Activated CD8-positive, alpha-beta memory T cell treated with anti-CD3 and anti-CD28 coated beads for 4 hours (primary cell): ENCODE data around the gene APOBEC3C.
"Not testable (repeated sequence)": the region's sequence is repeated elsewhere in the genome, so short reads cannot be mapped to it uniquely, and the experiment has no call there.

Experiments
- DNase-seq, 2 donors: peaks; one replicate each; pipeline ENCODE4 v3.0.0-alpha.2; 2020; ENCODE audit warnings: low read depth in 2 of 2

The APOBEC3C gene

DNA sequence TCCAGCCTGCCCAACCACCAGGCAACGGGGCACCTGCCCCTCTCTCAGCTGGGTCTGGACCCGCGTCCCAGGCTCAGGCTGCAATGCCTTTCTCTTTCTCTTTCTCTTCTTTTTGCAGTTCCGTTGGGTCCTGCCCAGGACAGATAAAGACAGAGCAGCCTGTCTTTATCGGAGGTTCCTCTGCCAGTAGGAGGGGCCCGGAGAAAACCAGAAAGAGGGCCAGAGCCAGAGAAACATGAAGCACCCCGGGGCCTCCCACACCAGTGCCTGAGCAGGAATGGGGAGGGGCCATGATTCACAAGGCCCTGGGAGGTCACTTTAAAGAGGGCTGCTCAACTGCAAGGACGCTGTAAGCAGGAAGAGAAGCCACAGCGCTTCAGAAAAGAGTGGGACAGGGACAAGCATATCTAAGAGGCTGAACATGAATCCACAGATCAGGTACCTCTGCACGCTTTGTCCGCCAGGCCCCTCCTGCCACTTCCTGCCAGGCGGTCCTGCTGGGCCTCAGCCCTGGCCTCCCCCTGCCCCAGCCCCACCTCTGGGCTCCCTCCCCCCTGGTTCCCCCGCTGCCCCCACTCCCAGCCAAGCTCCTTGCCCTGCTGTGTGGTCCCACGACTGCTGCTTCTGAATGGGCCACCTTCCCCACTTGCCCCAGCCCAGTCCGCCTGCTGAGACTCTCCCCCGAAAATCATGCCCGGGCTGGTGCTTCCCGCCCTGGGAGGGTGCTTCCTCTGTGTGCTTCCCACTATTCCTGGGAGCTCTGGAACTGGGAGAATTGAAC is at the start of gene APOBEC3C:
Gene APOBEC3C, plus strand, starts transcription at position 316 of the 781 bp plus-strand sequence. Its CDS starts 106 bp downstream, at position 422.
- peak; percentile 67 to 70 for DNase-seq

DNA sequence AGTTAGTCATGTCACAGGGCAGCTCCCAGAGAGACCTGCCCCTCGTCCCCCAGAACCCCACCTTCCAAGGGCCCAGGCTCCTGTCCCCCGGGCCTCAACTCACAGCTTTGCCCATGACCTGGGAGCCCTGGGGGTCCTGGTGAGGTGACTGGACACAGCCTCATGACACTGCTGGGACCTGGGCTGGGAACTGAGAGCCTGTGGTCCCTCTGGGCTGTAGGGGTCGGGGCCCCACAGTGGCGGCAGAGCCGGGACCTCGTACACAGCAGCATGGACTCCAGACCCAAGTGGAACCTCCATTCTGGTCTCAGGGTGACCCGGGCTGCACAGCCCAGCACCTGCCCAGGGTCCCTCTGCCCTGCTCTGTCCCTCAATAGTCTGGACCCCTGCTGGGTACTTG is 49.8 kb upstream of the APOBEC3C start:
- no peak for DNase-seq

DNA sequence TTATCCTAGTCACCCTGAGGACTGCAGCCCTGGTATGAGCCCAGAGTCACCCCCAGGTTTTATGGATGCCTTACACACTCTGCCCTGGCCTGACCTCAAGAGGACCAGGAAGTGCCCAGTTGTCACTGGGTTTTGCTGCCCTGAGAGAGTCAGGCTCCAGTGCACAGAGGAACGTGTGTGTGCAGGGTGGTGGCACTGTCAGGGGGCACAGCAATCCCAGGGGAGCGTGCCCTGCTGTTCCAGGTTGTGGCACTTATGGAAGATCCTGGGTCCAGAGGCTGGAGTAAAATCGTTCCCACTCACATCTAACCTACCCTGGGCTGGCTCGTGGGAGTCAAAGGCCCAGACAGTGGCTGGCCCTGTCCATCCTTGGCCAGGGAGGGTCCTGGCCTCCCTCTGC is 49.1 kb upstream of the APOBEC3C start:
- no peak for DNase-seq

DNA sequence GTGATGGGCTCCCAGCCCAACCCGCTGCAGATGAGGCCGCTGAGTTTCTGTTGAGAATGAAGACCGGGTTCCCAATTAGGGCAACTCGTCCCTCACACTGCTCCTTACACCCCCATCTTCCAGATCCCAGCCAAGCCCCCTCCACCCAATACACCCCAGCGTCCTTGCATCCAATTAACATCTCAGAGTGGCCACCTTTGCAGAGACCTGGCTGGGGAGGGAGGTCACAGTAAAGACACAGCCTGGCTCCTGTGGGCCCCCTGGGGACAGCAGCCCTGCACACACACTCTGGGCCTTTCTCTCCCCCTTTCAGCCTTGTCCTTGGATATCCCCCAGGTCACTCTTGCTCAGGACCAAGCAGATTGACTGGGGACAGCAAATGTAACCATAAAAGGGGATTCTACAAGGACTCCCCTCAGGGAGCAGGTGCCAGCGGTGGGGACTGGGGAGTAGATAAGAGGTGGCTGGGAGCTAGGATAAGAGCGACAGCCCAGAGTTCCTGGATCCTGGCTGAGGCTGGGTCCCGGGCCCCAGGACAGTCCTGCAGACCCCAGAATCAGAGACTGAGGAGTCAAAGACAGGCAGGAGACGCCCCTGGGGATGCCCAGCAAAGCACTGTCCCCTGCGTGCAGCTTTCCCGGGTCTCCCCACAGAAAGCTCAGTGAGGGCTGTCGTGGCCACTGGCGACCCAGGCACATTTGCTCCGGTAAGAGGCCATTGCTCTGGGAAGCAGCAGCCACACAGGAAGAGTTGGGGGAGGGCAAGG is 48.3 kb upstream of the APOBEC3C start:
- no peak for DNase-seq

DNA sequence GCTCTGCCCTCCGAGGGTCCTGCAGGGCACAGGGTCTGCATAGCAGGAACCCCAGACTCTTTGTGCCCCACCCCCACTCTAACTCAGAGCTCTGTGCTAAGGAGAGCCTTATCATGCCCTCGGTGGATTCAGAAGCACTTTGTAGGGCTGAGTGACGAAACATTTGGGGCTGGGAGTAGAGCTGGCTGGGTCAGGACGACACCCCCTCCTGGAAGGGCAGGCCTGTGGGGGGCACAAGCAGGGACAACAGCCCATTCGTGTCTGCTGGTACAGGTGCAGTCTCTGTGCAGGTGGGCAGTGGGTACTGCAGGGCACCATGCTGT is 47.7 kb upstream of the APOBEC3C start:
- DNase-seq = no peak

DNA sequence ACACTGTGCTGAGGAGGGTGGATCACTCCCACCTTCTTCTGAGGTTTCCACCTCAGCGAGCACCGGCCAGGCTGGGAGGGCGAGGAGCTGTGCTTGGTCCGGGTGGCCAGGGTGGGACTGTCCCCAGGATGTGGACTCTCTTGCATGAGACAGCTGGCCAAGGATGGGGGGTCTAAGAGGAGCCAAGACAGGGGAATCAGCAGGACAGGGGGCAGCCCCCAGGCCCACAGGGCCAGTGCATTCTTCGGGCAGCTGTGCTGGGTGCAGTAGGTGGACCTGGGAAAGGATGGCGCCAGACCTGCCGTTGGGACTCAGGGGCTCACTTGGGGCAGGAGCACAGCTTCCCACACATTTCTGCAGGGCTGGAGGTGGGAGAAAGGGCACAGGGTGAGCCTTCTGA is 47.1 kb upstream of the APOBEC3C start:
- DNase-seq = no peak

DNA sequence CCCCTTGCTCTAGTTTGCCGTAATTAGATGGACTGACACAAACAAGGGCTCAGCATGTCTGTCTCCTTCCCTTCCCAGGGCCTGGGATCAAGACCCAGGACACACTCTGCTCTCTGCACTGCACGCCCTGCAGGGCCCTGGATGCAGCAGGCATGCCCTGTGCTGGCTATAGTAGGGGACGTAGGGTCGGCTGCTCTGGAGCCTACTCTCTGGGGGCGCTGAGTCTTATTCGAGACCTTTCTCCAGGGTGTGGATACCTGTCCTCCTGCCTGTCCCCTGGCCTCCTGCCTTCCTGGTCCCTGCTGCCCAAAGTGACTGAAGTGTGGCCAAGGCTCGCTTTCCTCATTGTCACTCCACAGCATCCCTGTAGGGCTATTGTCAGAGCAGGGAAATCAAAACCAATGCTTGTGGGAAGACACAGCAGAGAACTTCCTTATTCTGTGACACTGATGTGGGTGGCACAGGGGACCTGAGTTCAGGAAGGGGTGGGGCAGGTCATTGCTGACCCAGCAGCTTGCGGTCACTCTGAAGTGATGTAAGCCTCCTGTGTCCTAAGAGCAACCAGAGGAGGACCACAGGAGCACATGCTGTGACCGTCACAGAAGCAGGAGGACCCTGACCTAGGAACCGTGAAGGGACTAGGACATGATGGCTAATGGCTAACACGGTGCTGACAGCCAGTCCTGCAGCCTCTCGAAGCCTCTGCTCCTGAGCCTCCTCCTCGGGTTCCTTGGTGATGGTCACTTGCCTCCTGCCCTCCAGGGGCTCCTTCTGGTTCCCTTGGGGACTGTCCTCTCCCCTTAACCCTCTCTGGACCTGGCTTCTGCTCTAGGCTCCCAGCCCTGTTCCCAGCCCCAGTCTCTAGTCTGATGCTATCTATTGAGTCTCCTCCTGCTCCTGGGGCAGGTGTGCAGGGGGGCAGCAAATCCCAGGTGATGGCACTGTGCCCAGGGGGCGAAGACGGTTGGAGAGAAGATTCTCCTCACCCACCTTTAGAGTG is 46.3 kb upstream of the APOBEC3C start:
- DNase-seq = no peak

DNA sequence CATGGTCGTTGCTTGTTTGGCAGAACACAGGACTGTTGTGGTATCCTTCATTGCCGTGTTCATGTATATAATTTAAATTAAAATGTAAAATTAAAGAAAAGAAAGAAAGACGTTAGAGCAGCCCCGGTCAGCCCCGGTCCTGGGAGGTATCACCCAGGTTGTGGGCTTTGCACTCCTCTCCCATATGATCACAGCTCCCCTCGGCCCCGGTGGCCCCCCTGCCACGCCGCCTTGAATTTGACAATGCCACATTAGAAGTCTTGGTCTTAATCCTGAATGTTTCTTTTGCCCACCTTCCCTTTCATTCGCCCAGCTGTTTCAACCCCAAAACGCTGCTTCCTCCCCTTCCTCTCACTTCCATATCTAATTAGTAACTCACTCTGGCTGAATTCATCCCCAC is 45.3 kb upstream of the APOBEC3C start:
- DNase-seq = no peak

DNA sequence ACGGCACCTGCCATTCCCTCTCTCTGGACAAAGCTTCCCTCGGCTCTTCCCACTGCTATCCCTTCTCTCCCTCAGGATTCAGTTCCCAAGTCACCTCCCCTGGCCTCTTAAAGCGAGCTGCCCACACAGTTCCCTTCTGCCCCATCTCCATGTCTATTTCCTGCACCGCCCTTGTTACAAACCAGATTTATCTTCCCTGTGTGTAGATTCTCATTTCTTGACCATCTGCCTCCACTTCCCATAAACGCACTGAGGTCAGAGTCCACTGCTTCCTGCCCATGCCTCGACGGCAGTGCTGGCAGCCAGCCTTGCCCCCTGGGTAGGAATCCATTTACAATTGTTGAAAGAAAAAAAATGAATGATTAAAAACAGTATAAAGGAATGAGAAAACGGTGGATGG is 43.5 kb upstream of the APOBEC3C start:
- no peak for DNase-seq

DNA sequence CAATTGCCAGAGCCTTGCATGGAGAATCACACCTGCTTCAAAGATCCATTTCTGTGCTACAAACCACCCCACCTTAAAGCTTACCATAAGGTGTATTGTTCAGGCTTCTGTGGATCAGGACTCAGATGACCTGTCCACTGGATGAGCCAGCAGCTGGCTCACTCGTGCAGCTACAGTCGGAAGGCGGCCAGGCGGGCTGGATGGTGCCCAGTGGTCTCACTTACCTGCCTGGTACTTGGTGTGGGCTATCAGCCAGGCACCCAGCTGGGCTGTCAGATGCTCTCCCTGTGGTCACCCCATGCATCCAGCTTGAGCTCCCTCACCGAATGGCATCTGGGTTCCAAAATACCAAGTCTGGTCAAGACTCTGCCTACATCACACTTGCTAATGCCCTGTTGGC is 42.9 kb upstream of the APOBEC3C start:
- no peak for DNase-seq

DNA sequence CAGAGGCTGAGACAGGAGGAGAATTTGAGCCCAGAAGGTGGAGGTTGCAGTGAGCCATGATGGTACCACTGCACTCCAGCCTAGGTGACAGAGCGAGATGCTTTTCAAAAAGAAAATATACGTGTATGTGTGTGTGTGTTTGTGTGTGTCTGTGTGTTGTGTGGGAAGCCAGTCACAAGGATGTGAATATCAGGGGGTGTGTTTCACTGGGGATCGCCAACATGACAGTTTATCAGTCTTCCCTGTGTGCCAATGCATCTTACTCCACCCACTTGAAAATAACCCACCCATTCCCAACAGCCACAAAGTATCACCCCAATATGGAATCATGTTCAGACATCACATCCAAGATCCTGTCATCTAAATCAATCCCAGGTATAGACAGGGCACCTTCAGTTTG is 42.3 kb upstream of the APOBEC3C start:
- no peak for DNase-seq

DNA sequence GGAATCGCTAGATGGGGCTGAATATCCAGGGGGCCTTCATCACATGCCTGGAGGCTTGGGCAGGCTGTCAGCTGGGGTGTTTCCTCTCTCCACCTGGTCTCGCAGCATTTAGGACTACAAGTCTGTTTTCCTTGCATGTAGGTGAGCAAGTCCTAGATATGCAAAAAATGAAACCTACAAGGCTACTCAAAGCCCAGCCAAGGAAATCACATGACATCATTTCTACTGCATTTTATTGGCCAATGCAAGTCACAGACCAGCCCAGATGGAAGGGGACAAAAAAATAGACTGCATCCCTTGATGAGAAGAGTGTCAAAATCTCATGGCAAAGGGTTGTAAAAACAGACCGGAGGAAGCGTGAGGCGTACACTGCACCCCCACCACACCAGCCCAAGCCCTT is 41.5 kb upstream of the APOBEC3C start:
- DNase-seq = no peak

DNA sequence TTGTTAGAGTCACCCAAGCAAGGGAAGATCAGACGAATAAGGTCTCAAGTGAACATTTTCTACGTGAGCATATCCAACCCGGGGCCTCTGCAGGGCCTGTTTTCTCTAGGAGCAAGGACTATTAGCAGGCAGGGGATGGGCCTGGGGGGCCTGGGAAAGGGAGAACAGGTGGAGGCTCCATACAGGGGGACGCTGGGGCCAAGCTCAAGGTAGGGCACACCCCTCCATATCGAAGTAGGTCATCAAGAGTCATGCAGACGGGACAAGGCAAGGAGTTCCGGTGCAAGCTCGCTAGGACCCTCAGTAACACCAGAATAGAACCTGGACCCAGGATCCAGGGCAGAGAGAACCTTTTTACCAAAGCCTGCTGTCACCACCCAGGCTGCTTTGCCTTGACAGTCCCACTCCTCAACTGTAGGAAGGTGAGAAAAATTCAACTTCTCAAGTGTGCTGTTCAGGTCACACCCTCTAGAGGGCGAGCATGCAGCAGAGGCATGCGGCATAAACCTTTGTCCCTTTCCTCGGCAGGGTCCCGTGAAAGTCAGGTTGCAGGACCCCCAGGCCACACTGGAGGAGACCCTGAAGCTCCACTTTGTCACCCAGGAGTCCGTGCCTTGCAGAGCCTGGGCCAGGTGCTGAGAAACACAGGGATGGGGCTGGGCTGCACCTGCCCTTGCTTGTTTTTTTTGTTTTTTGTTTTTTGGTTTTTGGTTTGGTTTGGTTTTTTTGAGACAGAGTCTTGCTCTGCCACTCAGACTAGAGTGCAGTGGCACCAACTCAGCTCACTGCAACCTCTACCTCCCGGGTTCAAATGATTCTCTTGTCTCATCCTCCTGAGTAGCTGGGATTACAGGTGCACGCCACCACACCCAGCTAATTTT is 40.5 kb upstream of the APOBEC3C start:
- peak; percentile 25 to 26 for DNase-seq

DNA sequence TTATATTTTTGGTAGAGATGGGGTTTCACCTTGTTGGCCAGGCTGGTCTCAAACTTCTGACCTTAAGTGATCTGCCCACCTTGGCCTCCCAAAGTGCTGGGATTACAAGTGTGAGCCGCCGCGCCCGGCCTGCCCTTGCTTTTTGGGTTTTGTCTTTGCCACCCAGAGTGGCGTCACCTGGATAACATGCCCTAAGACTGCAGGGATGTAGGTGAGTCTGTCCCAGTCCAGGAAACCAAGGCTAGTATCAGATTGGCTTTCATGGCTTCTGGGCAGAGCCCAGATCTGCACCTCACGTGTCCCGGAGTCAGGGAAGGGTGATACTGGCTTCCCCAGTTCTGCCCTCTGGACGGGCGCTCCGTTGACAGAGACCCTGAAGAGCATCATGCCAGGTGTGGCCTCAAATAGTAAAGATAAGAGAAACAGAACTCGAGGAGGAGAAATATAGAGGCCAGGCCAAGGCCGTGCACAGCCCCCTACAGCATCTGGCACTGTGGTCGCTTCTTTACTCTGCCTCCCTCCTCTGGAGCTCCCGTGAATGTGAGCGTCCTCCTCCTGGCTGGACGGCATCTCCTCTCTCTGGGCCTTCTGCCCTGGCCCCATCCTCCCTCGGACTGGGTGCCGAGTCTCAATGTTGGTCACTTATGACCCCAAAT is 39.8 kb upstream of the APOBEC3C start:
- no peak for DNase-seq

DNA sequence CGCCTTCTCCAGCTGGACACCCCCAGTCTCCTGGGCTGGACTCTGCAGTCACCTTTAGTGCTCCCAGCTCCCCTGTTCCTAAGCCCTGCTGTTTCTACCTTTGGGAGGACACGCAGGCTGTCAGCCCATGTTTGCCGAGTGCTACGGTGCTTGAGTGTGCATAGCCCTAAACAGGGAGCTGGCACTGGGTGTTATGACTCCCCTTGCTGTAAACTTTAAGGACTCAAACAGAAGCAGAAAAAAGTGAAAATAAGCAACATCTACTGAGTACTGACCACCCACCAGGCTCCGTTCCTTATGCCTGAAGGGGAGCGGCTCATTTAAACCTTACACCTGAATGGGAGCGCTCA is 39.3 kb upstream of the APOBEC3C start:
- DNase-seq = no peak

DNA sequence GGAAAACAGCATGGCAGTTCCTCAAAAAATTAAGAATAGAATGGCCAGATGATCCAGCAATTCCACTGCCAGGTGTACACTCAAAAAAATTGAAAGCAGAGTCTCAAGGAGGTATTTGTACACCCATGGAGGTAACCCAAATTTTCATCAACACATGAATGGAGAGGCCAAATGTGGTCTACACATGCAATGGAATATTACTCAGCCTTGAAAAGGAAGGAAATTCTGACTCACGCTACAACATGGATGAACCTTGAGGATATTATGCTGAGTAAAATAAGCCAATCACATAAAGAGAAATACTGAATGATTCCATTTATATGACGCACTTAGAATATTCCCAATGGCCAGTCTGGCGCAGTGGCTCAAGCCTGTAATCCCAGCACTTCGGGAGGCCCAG is 36.8 kb upstream of the APOBEC3C start:
- not testable (repeated sequence) for DNase-seq

DNA sequence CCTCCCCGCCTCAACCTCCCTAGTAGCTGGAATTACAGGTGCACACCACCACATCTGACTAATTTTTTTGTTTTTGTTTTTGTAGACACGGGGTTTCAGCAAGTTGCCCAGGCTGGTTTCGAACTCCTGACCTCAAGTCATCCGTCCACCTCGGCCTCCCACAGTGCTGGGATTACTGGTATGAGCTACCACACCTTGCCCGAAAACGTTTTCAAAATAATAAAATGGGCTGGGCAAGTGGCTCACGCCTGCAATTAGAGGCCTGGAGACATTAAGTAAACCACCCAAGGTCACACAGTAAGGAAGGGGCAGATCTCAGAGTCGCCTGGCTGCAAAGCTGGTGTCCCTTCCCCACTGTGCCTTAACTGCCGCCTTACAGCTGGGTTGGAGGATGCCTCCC is 33.5 kb upstream of the APOBEC3C start:
- DNase-seq = not testable (repeated sequence)

DNA sequence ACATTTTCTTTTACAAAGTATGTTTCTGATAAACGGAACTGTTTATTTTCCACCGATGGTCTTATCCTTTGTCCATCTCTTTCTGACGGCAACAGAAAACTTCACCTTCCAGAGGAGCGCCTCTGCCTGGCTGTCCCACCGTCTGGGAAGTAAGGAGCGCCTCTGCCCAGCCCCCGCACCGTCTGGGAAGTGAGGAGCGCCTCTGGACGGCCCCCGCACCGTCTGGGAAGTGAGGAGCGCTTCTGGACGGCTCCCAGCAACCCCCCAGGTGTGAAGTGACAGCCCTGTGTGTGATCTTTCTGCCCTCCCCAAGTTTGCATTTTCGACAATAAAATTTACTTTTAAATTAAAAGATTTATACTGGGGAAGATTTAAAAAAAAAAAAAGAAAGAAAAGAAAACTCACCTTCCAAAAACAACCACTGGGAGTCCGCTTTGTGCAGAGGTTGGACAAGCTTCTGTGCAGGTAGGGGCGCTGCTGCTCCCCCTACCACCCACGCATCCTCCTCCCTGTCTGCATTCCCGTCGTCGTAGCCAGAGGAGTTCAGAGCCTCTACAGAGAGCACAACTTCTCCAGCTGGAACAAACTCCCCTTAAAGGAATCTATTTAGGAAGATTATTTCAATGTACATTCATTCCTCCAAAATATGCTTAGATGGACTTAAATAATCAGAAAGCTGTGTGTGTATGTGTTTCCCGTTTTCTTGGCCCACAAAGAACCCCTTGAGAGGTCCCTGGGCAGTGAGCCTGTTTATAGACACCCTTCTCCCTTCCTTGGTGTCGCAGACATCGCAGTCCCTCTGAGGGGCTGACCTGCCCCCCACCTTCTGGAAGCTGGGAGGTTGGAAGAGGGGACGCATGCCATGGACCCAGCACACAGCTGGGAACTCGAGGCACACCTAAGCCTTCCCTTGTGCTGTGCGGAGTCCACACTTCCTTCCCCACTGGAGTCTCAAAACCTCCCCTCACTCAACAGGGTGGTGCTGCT is 32.8 kb upstream of the APOBEC3C start:
- DNase-seq = no peak
